CD4-positive, alpha-beta T cell treated with Interleukin-15 for 1 hour (primary cell): Measurements from ENCODE around the gene IFNG-AS1.

Experiments used
- DNase-seq: peaks from one replicate; pipeline ENCODE4 v3.0.0-alpha.2; 2020

IFNG-AS1 gene

DNA sequence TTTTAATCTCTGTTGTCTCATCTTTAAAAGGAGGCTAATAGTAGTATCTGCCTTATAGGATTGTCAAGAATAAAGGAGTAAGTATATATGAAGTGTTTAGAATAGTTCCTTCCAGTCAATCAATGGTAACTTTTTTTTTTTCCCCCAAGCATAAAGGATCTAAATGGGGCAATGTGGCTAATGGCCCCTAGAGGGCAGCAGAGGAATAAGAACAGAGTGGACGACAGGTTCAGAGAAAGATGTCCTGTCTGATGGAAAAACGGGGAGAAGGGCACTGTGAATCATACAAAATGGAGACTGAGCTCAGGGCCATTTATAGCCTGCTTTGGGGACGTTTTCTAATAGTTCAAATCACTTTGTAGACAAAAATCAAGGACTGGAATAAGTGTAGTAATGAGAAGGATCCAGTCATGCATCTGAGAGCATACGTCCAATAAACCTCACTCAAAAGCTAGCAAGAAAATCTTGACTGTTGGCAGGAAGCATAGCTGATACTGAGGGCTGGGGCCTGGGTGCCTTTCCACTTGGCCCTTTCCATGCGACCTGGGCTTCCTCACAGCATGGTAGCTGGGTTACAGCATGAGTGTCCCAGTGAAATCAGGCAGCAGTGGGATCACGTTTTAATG is 51.3 kb downstream of the IFNG-AS1 start:
- DNase-seq: peak; percentile 61

DNA sequence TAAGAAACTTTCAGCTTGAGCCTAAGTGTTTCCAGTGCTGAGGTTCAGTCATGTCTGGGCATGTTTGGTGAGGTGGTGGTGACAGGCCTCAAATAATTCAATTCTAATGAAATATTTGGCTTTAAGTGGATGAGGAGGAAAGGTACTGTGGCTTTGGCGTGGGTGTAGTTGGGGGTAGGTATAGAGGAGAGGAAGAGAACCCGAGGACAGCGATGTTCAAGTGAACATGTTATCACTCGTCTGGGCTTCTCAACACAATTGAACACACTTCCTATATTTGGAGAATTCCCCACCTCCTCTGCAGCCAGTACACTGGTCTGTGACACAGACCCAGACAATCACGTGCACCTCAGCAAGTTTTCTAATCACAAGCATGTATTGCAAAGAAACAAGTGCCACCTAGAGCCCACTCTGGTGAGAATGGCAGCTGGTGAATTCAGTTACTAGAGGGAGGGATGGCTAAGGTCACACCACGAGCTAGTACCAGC is 53.0 kb downstream of the IFNG-AS1 start:
- DNase-seq: peak; percentile 27

DNA sequence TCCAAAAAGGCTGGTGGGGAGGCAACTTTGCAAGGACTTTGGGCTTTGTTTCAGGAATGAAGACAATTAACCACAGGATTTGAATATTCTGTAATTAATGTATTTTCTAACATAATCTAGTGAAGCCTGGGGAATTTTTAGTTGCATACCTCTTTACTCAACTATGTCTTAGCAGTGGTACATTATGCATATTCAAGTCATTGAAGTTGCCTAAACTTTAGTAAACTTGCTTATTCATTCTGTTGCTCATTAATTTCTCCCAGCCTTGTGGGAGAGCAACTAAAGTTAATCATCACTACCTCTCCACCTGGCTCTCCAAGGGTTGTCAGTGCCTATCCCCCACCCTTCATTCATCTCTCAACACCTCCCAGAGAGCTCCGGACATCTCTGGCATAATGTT is 54.2 kb downstream of the IFNG-AS1 start:
- DNase-seq: no peak

DNA sequence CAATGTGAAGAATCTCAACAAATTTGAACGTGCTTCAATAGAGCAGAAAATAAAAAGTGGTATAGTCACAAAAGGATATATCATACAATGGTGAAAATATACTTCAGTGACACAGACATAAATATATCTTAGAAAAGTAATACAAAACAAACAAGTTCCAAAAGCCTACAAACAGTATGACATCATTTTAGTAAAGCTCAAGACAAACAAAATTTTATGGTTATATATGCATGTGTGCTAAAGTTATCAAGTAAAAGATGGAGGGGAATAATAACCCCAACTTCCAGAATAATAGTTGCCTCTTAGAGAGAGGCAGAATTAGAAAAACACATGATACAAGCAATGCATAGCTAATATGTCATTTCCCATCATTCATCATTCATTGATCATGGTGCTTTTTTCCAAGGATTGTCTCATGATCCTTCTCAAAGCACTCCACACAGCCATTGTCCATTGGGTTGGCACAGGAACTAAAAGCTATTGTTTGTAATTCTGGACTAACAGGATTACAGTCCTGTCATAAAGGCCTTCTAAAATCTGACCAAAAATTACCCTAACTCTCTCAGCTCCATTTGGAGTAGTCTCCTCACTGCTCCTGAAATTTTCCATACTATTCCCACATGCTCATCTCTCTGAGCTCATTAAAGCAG is 59.5 kb downstream of the IFNG-AS1 start:
- no peak for DNase-seq

DNA sequence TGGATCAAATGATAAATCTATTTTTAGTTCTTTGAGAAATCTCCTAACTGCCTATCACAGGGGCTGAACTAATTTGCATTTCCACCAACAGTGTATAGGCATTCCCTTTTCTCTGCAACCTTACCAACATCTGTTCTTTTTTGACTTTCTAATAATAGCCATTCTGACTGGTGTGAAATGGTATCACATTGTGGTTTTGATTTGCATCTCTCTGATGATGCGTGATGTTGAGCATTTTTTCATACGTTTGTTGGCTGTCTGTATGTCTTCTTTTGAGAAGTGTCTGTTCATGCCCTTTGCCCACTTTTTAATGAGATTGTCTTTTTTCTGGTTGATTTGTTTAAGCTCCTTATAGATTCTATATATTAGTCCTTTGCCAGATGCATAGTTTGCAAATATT is 67.1 kb downstream of the IFNG-AS1 start:
- no peak for DNase-seq

DNA sequence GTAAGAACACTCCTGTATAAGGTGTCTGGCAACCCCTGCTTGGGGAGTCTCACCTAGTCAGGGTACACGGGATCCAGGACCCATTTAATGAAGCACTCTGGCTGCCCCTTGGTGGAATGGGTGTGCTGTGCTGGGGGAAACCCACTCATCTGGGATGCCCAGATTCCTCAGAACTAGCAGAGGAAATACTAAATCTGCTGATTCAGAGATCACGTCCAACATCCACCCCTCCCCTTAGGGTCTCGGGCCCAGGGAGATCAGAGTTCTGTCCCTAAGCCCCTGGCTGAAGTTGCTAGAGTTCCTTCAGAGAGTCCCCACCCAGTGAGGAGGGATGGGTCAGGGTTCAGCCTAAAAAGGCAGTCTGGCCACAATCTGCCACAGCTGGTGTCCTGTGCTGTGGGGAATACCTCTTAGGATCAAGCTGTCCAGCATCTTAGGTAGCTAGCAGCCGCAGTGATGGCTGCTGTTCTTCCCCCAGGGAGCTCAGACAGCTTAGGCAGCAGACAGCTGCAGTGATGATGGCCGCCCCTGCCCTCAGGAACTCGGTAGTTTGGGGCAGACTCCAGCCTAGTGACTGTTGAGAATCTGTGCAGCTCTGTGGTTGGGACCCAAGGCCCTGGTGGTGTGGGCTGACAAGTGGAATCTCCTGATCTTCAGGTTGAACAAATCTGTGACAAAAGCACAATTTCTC is 74.8 kb downstream of the IFNG-AS1 start:
- no peak for DNase-seq

DNA sequence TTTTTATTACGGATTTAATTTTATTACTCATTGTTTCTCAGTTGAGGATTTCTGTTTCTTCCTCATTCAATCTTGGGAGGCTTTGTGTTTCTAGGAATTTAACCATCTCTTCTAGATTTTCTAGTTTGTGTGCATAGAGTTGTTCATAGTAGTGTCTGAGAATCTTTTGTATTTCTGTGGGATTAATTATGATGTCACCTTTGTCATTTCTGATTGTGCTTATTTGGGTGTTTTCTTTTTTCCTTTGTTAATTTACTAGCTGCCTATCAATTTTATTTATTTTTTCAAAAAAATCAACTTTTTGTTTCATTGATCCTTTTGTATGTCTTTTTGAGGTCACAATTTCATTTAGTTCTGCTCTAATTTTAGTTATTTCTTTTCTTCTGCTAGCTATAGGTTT is 75.9 kb downstream of the IFNG-AS1 start:
- DNase-seq: no peak

DNA sequence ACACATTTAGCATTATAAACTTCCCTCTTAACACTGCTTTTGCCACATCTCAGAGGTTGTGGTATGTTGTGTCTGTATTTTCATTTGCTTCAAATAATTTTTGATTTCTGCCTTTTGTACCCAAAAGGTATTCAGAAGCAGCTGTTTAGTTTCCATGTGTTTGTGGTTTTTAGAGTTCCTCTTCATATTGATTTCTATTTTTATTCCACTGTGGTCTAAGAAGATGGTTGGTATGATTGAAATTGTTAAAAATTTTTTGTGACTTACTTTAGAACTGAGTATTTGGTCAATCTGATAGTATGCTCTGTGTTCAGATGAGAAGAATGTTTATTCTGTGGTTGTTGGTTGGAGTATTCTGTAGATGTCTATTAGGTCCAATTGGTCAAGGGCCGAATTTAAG is 76.4 kb downstream of the IFNG-AS1 start:
- no peak for DNase-seq

DNA sequence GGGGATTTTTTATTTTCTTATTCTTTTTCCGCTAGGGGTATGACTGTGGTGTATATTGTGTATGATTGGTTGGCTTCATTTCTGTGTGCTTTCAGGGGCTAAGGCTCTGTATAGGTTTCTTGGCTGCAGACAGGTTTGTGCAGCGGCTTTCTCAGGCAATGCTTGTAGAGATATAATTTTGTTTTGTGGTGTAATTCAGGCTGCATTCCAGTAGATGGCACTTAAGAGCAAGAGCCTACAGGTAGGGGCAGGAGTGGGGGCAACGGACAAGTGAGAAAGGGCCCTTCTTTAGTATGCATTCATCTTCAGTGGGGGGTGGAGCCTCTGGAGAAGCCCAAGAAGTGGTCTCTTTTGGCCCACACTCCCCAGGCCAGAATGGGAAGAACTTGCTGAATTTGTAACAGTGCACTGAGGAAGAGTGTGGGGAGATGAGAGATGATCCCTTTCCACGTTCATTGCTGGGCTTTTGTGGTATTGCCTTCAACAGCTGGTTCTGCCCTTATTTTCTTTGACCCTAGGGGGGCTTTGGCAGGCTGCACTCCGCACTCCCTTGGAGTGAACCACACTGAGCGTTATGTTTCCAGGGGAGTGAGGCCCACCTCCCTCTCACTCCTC is 78.6 kb downstream of the IFNG-AS1 start:
- no peak for DNase-seq

DNA sequence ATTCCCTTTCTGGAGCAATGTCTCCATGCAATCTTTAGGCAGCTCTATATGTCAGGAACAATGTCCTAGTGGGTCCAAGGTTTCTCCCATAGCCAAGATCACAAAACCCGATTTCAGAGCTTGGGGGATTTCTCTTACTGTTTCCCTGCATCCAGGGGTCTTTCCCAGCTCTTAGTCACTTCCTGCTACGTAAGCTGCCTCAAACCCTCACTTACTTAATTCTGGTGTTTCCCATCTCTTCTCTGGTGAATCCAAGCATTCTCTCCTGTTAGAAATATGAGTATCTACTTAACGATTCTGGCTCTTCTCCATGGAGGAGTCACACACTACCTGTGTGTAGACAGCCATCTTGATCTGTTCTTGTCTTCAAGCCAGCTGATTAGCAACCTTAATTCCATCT is 80.0 kb downstream of the IFNG-AS1 start:
- no peak for DNase-seq
